T1000 (cell line): ENCODE data around the gene KHDRBS2.

ENCODE experiments used
- DNase-seq: peaks from one replicate; lab custom pipeline; 2025; ENCODE audit warnings: mixed read lengths; lab: John Stamatoyannopoulos, UW

Gene KHDRBS2

GRCh38 chr6:62285612-62286469, at the start of gene KHDRBS2:
Gene KHDRBS2, minus strand, starts transcription at chr6:62286225.
- DNase-seq, result peak; percentile 91

GRCh38 chr6:62328607-62329006, 42.6 kb upstream of the KHDRBS2 start:
- no peak for DNase-seq

- DNase-seq, result no peak
Measured at GRCh38 chr6:62324834-62325233, 38.8 kb upstream of the KHDRBS2 start.

- DNase-seq, result no peak
Measured at GRCh38 chr6:62323818-62324431, 37.9 kb upstream of the KHDRBS2 start.

GRCh38 chr6:62298745-62299392, 12.8 kb upstream of the KHDRBS2 start:
- no peak for DNase-seq

GRCh38 chr6:62296541-62296940, 10.5 kb upstream of the KHDRBS2 start:
- DNase-seq, result no peak

GRCh38 chr6:62288974-62289373, 2.9 kb upstream of the KHDRBS2 start:
- DNase-seq, result no peak

- no peak for DNase-seq
Measured at GRCh38 chr6:62288562-62288961, 2.5 kb upstream of the KHDRBS2 start.

- DNase-seq, result no peak
Measured at GRCh38 chr6:62286470-62286843, 432 bp upstream of the KHDRBS2 start.

- no peak for DNase-seq
Measured at GRCh38 chr6:62284725-62285124, 1.3 kb downstream of the KHDRBS2 start.

- DNase-seq, result peak; percentile 8
Measured at GRCh38 chr6:62283796-62284411, 2.1 kb downstream of the KHDRBS2 start.

- no peak for DNase-seq
Measured at GRCh38 chr6:62283365-62283764, 2.7 kb downstream of the KHDRBS2 start.

- no peak for DNase-seq
Measured at GRCh38 chr6:62280099-62280498, 5.9 kb downstream of the KHDRBS2 start.

GRCh38 chr6:62272114-62272513, 13.9 kb downstream of the KHDRBS2 start:
- DNase-seq, result no peak

- no peak for DNase-seq
Measured at GRCh38 chr6:62265906-62266525, 20.0 kb downstream of the KHDRBS2 start.

GRCh38 chr6:62262283-62262682, 23.7 kb downstream of the KHDRBS2 start:
- no peak for DNase-seq

- DNase-seq, result no peak
Measured at GRCh38 chr6:62246087-62246486, 39.9 kb downstream of the KHDRBS2 start.

- no peak for DNase-seq
Measured at GRCh38 chr6:62236784-62237183, 49.2 kb downstream of the KHDRBS2 start.

GRCh38 chr6:62229231-62229630, 56.8 kb downstream of the KHDRBS2 start:
- no peak for DNase-seq

- no peak for DNase-seq
Measured at GRCh38 chr6:62217866-62218265, 68.2 kb downstream of the KHDRBS2 start.

GRCh38 chr6:62202078-62202477, 83.9 kb downstream of the KHDRBS2 start:
- no peak for DNase-seq

- DNase-seq, result no peak
Measured at GRCh38 chr6:62192593-62192992, 93.4 kb downstream of the KHDRBS2 start.
